Smooth muscle cell (in vitro differentiated cells): ENCODE data around the gene RNF224. TPM values are rescaled to one million over a fixed set of nuclear protein-coding genes. Genes with fewer than 3 reads are reported as not detected.

Experiments
- DNase-seq: peaks from one replicate; lab custom pipeline; 2025; ENCODE audit not compliant: unreplicated experiment; lab: John Stamatoyannopoulos, UW
- H2AFZ ChIP-seq: fragments of 200-600 bp; sonication (generic); 2 replicates; pipeline ENCODE4 v1.6.0; 2016; ENCODE audit warnings: antibody characterized with exemption, low read depth, mild to moderate bottlenecking
- H3F3A ChIP-seq: fragments of 200-600 bp; sonication (generic); 2 replicates; pipeline ENCODE4 v1.6.0; 2017; ENCODE audit warnings: antibody characterized with exemption, low read depth
- H3K27ac ChIP-seq: fragments of 200-600 bp; sonication (generic); 2 replicates; pipeline ENCODE4 v1.5.1; 2016; ENCODE audit warnings: low read depth, mild to moderate bottlenecking
- H3K27me3 ChIP-seq: fragments of 200-600 bp; sonication (generic); 2 replicates; pipeline ENCODE4 v1.6.1; 2016; ENCODE audit warnings: low read depth, mild to moderate bottlenecking
- H3K36me3 ChIP-seq: fragments of 200-600 bp; sonication (generic); 2 replicates; pipeline ENCODE4 v1.5.1; 2016; ENCODE audit warnings: low read depth
- H3K4me1 ChIP-seq: fragments of 200-600 bp; sonication (generic); 2 replicates; pipeline ENCODE4 v1.5.1; 2016; ENCODE audit warnings: low read depth
- H3K4me2 ChIP-seq: fragments of 200-600 bp; sonication (generic); 2 replicates; pipeline ENCODE4 v1.6.0; 2016; ENCODE audit warnings: mild to moderate bottlenecking
- H3K4me3 ChIP-seq: fragments of 200-600 bp; sonication (generic); 2 replicates; pipeline ENCODE4 v1.5.1; 2016; ENCODE audit warnings: mild to moderate bottlenecking
- H3K79me2 ChIP-seq: fragments of 200-600 bp; sonication (generic); 2 replicates; pipeline ENCODE4 v1.6.0; 2016; ENCODE audit warnings: low read depth, mild to moderate bottlenecking
- H3K9ac ChIP-seq: fragments of 200-600 bp; sonication (generic); 2 replicates; pipeline ENCODE4 v1.6.0; 2016; ENCODE audit warnings: low read depth
- H3K9me3 ChIP-seq: fragments of 200-600 bp; sonication (generic); replicated peaks from 2 replicates; pipeline ENCODE4 v1.5.1; 2016; ENCODE audit warnings: low read depth
- H4K20me1 ChIP-seq: fragments of 200-600 bp; sonication (generic); 2 replicates; pipeline ENCODE4 v1.6.0; 2016; ENCODE audit warnings: low read depth
- CTCF ChIP-seq: fragments of 200-600 bp; sonication (generic); IDR thresholded peaks from 2 replicates; pipeline ENCODE4 v1.5.1; 2017; ENCODE audit warnings: borderline replicate concordance, mild to moderate bottlenecking, antibody characterized with exemption; ENCODE audit not compliant: insufficient read depth, poor library complexity, severe bottlenecking
- WGBS: methylation state at CpG from one replicate; pipeline ENCODE4 v1.1.7; 2016; ENCODE audit warnings: low lambda C conversion rate; 5-methylcytosine and 5-hydroxymethylcytosine counted together
- polyA plus RNA-seq: library from polyadenylated mRNA; unstranded; fragments of >200 nt; fragmentation: Nextera tagmentation; extraction: Ambion mirVana; gene quantifications from 2 replicates; pipeline ENCODE4 v1.2.1, GENCODE V29; 2016
- total RNA-seq: library from RNA; depleted of rRNA; stranded (reverse); fragments of >200 nt; gene quantifications from 2 replicates; pipeline ENCODE4 v1.2.3, GENCODE V29; 2014

The RNF224 gene
- total and polyA plus RNA-seq, 2 experiments from 2014 or later = not detected

DNA sequence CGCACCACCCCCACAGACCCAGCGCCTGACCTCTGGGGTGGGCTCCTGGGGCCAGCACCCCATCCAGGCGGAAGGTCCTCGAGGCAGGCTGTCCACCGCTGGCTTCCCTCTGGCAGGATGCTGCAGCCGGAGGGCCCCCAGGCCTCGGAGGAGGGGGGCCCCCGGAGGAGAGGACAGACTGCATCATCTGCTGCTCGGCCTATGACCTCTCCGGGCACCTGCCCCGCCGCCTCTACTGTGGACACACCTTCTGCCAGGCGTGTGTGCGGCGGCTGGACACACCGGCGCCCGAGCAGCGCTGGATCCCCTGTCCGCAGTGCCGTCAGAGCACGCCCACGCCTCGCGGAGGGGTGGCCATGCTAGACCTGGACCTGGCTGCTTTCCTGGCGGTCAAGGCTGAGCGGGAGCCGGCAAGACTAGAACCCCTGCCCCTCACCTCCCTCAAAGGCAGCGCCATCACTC lies 1.2 kb downstream of the RNF224 start:
- no peak for DNase-seq
- no peak for TF ChIP-seq CTCF
- no peaks in the 10 kb centered on the region for H3F3A ChIP-seq
- no peaks in the 10 kb centered on the region for H3K27me3 ChIP-seq
- no peak overlapping the region for H3K9ac ChIP-seq
- no peak overlapping the region for H2AFZ ChIP-seq
- WGBS = 94% methylated on average over 27 of the region's 29 CpGs
- no peaks in the 10 kb centered on the region for H3K4me1 ChIP-seq
- no peaks in the 10 kb centered on the region for H3K79me2 ChIP-seq
- no peaks in the 10 kb centered on the region for H3K9me3 ChIP-seq
- H4K20me1 ChIP-seq = no peaks in the 10 kb centered on the region
- no peak overlapping the region for H3K4me2 ChIP-seq
- no peak overlapping the region for H3K4me3 ChIP-seq
- H3K27ac ChIP-seq = no peak overlapping the region
- H3K36me3 ChIP-seq = no peaks in the 10 kb centered on the region

GRCh38 chr9:137228968-137229896 lies 1.9 kb downstream of the RNF224 start:
- Histone ChIP-seq H3K27me3 (no peaks in the 10 kb centered on the region), H3K79me2 (no peaks in the 10 kb centered on the region), H3K9me3 (no peaks in the 10 kb centered on the region), H3K27ac (no peak overlapping the region), H3K4me3 (no peak overlapping the region), H3K4me2 (no peak overlapping the region), H3K36me3 (no peaks in the 10 kb centered on the region), H3K9ac (no peak overlapping the region), H2AFZ (no peak overlapping the region), H3F3A (no peaks in the 10 kb centered on the region), H4K20me1 (no peaks in the 10 kb centered on the region), H3K4me1 (no peaks in the 10 kb centered on the region)
- TF ChIP-seq CTCF = no peak
- WGBS = 85% methylated on average over 26 of the region's 27 CpGs
- no peak for DNase-seq

DNA sequence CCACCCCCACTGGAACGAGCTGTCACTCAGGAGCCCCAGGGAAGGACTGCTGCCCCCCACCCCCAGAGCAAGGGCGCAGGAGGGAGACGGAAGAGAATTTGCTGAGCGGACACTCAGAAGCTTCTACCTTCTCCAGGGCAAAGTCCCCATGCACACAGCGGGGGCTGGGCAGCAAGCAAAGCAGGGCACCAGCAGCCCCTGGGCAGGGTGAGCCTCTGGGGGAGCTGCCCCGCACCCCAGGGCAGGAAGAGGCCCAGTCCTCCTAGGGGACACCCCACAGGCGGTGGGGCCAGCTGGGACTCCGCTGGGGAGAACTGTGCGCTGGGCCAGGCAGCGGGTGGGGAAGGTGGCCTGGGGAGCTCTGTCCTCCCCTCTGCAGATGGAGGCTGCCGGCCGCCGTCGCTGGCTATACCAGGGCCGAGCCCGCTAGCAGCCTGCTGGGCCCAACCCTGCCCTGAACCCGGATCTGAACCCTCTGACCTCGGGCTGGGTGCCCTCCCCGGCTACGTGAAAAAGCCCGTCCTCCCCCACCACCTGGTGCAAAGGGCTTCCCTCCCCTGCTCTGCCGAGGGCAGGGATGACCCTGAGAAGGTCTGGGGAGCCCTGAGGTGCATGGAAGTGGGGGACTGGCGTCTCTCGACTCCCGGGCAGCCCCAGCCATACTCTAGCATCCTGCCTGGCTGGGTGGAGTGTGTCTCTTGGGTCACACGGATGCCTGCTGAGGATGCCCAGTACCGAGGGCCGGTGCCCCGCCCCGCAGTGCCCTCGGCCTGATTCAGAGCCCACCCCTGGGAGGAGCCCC lies 2.8 kb downstream of the RNF224 start:
- Histone ChIP-seq H4K20me1 (no peaks in the 10 kb centered on the region), H3K27ac (no peak overlapping the region), H3K9me3 (no peaks in the 10 kb centered on the region), H3K4me2 (no peak overlapping the region), H3K27me3 (no peaks in the 10 kb centered on the region), H3K9ac (no peak overlapping the region), H3K4me3 (no peak overlapping the region), H3K4me1 (no peaks in the 10 kb centered on the region), H3K79me2 (no peaks in the 10 kb centered on the region), H3K36me3 (no peaks in the 10 kb centered on the region), H3F3A (no peaks in the 10 kb centered on the region), H2AFZ (no peak overlapping the region)
- no peak for DNase-seq
- 84% methylated on average over 20 of the region's 31 CpGs for WGBS
- TF ChIP-seq CTCF = no peak
